ENCODE data around the gene FASTK. TPM values are rescaled to one million over a fixed set of nuclear protein-coding genes. Genes with fewer than 3 reads are reported as not detected.
A peak's percentile ranks its signal among the peaks of the same experiment; 100 is the strongest.

FASTK gene
- total RNA-seq, 3 donors from 2014 or later: 78.6 to 122 (median 98.5) TPM

DNA sequence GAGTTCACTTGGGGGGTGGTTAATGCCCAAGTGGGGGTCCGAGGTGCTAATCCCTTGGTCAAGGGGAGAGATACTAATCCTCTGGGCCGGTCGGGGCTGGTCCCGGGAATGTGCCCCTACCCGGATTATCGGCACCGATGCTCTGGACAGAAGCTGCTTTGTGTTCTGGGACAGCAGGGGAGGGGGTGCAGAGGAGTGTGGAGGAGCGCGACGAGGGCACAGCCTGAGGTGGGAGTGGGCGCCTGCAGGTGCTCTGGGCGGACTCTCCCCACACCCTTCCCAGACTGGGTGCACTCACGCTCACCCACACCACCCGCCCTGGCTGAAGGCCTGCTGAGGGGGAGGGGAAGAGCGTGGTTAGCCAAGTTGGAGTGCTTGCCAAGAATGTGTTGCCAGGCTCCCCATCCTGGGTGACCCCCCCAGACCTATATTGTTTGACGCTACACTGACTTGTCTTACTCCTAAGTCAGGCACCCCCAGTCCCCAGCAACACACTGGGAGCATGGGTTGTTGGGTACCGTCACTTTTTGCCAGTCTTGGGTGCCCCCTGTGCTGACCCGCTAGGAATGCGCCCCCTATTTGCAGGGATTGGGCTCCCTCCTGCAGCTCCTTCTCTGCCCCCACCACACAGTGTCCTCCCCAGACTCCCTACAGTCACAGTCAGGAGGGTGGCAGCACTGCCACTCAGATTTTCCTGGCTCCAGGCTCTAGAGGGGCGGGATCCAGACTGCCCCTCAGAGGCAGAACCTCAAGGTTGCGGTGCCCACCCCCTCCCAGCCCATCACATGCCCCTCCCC is 20.0 kb downstream of the FASTK start:
- DNase-seq (peak in 2 of 3 donors; percentile 50 to 70), ATAC-seq (no peak)
- TF ChIP-seq, protein P1, sequence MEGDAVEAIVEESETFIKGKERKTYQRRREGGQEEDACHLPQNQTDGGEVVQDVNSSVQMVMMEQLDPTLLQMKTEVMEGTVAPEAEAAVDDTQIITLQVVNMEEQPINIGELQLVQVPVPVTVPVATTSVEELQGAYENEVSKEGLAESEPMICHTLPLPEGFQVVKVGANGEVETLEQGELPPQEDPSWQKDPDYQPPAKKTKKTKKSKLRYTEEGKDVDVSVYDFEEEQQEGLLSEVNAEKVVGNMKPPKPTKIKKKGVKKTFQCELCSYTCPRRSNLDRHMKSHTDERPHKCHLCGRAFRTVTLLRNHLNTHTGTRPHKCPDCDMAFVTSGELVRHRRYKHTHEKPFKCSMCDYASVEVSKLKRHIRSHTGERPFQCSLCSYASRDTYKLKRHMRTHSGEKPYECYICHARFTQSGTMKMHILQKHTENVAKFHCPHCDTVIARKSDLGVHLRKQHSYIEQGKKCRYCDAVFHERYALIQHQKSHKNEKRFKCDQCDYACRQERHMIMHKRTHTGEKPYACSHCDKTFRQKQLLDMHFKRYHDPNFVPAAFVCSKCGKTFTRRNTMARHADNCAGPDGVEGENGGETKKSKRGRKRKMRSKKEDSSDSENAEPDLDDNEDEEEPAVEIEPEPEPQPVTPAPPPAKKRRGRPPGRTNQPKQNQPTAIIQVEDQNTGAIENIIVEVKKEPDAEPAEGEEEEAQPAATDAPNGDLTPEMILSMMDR (IDR thresholded peaks at IDR 0.05): no peak
- Histone ChIP-seq H3K4me3 (peak overlapping the region; percentile 50), H3K9me3 (no peaks in the 10 kb centered on the region), H3K36me3 (ENCODE audit: low read depth) (no peaks in the 10 kb centered on the region), H3K4me1 (ENCODE audit: low read depth) (peaks cover 36% of the 10 kb centered on the region)
- intact Hi-C loops (cut with DNase I, micrococcal nuclease): no loop called here

DNA sequence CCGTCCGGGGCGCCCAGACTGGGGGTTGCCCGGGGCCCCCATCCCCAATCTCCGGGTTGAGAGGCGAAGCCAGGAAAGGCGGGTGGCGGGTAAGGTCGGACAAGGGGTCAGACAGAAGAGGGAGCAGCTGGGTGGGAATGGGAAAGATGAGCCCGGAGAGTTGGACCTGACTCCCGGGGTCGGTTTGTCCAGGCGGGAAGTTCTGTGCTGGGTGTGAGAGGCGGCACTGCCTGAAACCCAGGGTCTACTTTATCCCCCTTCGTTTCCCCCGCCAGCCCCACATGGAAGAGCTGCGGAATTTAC is 20.5 kb downstream of the FASTK start:
- ATAC-seq (no peak), DNase-seq (no peak)
- H3K4me3 ChIP-seq: peak overlapping the region; percentile 50
- TF ChIP-seq, protein P1 (IDR thresholded peaks at IDR 0.05): no peak
- intact Hi-C loops (cut with DNase I, micrococcal nuclease): no loop called here
- peaks cover 36% of the 10 kb centered on the region for H3K4me1 ChIP-seq (ENCODE audit: low read depth)
- H3K9me3 ChIP-seq: no peaks in the 10 kb centered on the region
- H3K36me3 ChIP-seq (ENCODE audit: low read depth): no peaks in the 10 kb centered on the region

DNA sequence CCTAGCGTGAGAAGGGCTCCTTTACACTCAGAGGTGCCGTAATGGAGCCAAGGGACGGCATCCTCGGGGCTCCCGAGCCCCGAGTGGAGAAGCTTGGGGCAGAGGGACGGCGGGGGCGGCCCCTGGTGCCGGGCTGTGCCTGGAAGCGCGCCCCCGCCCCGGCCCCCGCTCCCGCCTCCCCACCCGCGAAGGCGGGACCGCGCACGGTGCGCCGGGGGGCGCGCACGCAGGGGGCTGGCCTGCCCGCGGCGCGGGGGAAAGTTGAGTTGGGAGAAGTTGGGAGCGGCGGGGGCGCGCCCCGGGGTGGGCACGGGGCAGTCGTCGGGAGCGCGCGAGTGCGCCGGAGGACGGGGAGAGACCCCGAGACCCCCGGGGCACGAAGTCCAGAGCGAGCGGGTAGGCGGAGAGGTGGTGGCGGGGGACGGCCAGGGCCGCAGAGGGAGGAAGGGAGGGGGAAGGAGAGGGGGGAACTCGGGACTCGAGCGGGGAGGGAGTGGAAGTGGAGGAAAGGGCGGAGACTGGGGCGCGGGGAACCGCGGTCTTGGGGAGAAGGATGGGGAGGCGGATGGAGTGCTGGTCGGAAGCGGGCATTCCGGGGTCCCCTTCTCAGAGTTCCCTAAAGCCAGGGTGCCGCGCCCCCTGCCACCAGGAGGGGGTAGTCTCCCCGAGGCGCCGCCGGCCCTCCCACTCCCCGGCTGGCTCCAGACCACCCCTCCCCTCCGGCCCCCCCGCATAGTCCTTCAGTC is 21.1 kb downstream of the FASTK start, which contains the start of gene SLC4A2:
TSS of gene SLC4A2 (plus strand) at position 223 of the 746 bp plus-strand sequence. CDS start 2,399 bp downstream, outside the sequence.
- intact Hi-C loops (cut with DNase I, micrococcal nuclease): no loop called here
- ATAC-seq (peak; percentile 63), DNase-seq (peak; percentile 86 to 91 (median 90))
- Histone ChIP-seq H3K4me1 (ENCODE audit: low read depth) (peaks cover 36% of the 10 kb centered on the region), H3K9me3 (no peaks in the 10 kb centered on the region), H3K36me3 (ENCODE audit: low read depth) (no peaks in the 10 kb centered on the region), H3K4me3 (peak within 1 kb of the TSS; percentile 50)
- TF ChIP-seq, protein P1 (IDR thresholded peaks at IDR 0.05): peak; percentile 26

DNA sequence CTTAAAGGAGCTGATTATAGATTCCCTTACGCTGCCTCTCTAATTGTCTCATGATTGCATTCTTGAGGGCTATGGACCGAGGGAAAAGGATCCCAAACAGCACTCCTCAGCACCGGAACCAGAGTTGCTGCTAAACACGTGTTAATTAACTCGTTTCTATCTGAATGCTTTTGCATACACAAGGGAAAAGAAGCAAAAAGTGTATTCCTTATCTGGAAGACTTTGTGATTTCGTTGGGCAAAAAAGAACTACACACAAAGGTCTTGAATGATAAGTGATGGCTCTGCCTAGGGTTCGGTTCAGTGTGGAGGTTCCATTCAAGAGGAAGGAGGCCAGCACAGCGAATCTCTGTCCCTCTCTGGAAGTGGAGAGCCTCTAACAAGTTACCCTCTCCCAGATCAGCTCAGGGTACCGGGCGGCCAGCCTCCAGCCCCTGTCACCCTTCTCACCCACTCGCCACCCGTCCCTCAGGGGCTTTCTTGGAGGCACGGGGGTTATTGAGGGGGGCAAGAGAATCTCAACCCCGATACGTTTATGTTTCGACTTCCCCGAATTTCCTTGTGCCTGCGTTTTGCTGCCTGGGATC is 21.7 kb downstream of the FASTK start:
- H3K4me3 ChIP-seq: peak overlapping the region; percentile 50
- H3K36me3 ChIP-seq (ENCODE audit: low read depth): no peaks in the 10 kb centered on the region
- DNase-seq (peak in 1 of 3 donors; percentile 38), ATAC-seq (no peak)
- no peaks in the 10 kb centered on the region for H3K9me3 ChIP-seq
- peaks cover 36% of the 10 kb centered on the region for H3K4me1 ChIP-seq (ENCODE audit: low read depth)
- intact Hi-C loops (cut with DNase I, micrococcal nuclease): no loop called here
- TF ChIP-seq, protein P1 (IDR thresholded peaks at IDR 0.05): no peak

DNA sequence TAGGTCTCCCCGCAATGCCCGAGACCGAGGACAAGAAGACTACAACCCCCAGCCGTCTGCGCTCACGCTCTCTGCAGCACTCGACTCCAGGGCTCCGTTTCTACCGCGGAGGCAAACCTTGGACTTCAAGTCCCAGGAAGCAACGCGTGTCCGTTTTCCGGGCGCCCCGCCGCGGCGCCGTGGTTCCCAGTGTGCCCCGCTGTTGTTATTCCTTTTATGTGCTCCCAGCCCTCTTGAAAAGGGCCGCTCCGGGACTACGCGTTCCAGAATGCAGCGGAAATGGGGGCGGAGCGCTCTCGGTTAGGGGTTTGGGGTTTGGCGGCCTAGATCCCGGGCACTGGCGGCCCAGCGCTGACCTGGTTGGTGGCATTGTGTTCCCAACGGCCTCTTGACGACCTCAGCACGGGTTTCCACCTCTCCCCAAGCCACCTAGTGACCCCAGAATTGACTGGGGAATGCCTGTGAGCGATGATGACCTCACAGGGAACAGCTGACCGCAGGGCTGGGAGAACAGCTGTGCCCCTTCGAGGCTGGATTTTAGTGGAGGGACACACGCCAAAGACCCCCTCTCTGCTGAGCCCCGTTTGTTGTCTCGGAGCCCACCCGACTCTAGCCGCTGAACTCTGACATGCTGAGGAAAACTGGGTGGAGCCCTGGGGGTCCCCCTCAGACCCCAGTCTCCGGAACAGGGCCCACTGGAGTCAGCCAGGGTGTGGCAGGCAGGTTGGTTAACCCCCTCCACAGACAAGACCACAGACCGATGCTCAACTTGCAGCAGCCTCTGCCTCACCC is 22.4 kb downstream of the FASTK start:
- Histone ChIP-seq H3K36me3 (ENCODE audit: low read depth) (no peaks in the 10 kb centered on the region), H3K4me3 (peak overlapping the region; percentile 36), H3K4me1 (ENCODE audit: low read depth) (peaks cover 36% of the 10 kb centered on the region), H3K9me3 (no peaks in the 10 kb centered on the region)
- peak; percentile 82 for ATAC-seq
- peak; percentile 97 to 99 (median 98) for DNase-seq
- intact Hi-C loops (cut with DNase I, micrococcal nuclease): no loop called here
- TF ChIP-seq, protein P1 (IDR thresholded peaks at IDR 0.05): no peak

All from mucosa of descending colon (tissue), 3 donors.